GM13976 (cell line): ENCODE measurements around the gene MYRIP.

Experiments
- DNase-seq: peaks from one replicate; pipeline ENCODE4 v3.0.0; 2012; ENCODE audit warnings: low spot score
- CTCF ChIP-seq: IDR thresholded peaks from 2 replicates; pipeline ENCODE4 v1.5.1; 2012; ENCODE audit warnings: borderline replicate concordance, mild to moderate bottlenecking; ENCODE audit not compliant: insufficient read depth; ENCODE audit errors: extremely low read depth, missing control alignments, control extremely low read depth
- in situ Hi-C: fragments of 300-500 bp; cut with MboI; formaldehyde crosslinking; loops from one replicate; pipeline ENCODE4 v1.12.0; 2022; ENCODE audit warnings: low sequenced_read_pairs, mixed read lengths, inconsistent platforms; ENCODE audit not compliant: unreplicated experiment

Gene MYRIP

GRCh38 chr3:39970982-39971381 lies 161.6 kb downstream of the MYRIP start:
- TF ChIP-seq CTCF = no peak
- in situ Hi-C loops = no loop called here
- no peak for DNase-seq

- no peak for TF ChIP-seq CTCF
- in situ Hi-C loops = no loop called here
- DNase-seq = no peak
These were observed 162.2 kb downstream of the MYRIP start for GRCh38 chr3:39971559-39972031.

DNA sequence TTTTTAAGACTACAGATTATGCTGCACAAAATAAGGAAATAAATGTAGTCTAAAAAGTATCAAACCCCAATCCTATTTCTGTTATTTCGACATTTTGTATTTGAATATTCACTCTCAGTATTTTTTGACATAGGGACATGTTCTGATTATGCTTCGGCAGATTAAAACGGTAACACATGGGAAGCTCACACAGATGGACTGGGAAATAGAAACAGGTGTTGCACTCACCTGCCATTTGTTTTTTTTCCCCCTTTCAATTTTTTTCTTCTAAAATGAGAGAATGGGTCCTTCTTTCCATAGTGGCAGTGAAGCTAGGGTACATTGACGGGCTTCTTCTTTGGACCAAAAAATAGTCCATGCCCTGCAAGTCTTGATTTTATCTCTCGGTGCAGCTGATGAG lies 163.1 kb downstream of the MYRIP start:
- in situ Hi-C loops = no loop called here
- no peak for DNase-seq
- no peak for TF ChIP-seq CTCF

DNA sequence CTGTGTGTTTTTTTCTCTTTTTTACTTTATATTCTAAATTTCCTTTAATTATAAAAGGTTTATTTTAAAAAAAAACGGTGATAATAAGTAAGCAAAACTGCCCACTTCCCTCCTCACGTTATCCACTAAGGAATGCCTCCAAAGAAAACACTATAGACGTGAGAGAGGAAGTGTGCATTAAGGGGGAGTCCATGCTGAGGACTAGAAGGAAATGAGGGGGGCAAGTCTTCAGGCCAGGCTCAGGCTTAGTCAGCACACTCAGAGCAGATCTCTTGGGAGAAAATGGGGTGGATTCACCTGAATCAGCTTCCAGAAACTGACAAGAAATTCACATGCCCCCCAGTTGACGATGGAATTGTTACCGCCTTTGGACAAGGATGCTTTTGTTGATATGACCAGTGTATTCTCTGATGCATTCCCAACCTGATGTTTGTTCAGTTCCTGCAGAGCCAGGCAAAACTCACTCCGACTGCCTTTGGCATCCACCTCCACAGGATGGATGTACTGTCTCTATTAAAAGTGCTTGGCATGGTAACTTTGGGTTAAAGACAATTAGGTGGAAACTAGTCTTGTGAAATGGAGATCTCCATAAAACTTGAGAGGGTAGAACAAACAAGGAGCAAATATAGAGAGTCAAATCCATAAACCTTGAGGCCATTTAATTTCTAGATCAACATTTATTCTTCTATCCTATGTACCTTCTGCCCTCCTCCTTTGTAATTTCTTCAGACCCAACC lies 167.8 kb downstream of the MYRIP start:
- no peak for DNase-seq
- in situ Hi-C loops = loop anchor here (25.0 kb wide), 1 partner anchor 265 kb away; no protein-coding TSS in a partner anchor
- no peak for TF ChIP-seq CTCF

- DNase-seq = no peak
- TF ChIP-seq CTCF = no peak
- in situ Hi-C loops = loop anchor here (25.0 kb wide), 1 partner anchor 266 kb away; no protein-coding TSS in a partner anchor
These were observed 168.9 kb downstream of the MYRIP start for GRCh38 chr3:39978308-39978707.

- TF ChIP-seq CTCF = no peak
- no peak for DNase-seq
- in situ Hi-C loops = loop anchor here (25.0 kb wide), 1 partner anchor 268 kb away; no protein-coding TSS in a partner anchor
These were observed 170.6 kb downstream of the MYRIP start for GRCh38 chr3:39980058-39980457.
